ENCODE measurements around the gene AKNA.

AKNA gene

GRCh38 chr9:114413861-114414301 is 26.1 kb upstream of the AKNA start:
- DNase-seq: no peak

- DNase-seq: no peak
Observed at GRCh38 chr9:114412048-114412683, 24.4 kb upstream of the AKNA start.

DNA sequence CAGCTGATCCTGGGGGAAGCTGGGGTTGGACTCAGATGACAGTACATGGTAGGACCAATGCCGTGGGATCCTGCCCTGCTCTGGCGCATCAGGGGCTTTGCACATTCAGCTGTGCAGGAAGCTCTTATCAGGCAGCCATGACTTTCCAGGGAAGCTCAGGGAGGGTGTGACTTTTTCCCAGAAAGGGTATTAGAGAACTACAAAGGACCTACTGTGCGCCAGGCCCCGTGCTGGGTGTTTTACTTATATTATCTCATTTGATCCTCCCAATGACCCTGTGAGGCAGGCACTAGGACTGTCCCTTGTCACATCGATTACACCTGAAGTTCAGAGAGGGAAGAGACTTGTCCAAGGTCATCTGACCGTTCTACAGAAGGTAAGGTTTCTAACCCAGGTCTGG is 23.7 kb upstream of the AKNA start:
- no peak for DNase-seq

GRCh38 chr9:114410910-114411309 is 23.1 kb upstream of the AKNA start:
- no peak for DNase-seq

GRCh38 chr9:114409842-114410241 is 22.1 kb upstream of the AKNA start:
- DNase-seq: no peak

DNA sequence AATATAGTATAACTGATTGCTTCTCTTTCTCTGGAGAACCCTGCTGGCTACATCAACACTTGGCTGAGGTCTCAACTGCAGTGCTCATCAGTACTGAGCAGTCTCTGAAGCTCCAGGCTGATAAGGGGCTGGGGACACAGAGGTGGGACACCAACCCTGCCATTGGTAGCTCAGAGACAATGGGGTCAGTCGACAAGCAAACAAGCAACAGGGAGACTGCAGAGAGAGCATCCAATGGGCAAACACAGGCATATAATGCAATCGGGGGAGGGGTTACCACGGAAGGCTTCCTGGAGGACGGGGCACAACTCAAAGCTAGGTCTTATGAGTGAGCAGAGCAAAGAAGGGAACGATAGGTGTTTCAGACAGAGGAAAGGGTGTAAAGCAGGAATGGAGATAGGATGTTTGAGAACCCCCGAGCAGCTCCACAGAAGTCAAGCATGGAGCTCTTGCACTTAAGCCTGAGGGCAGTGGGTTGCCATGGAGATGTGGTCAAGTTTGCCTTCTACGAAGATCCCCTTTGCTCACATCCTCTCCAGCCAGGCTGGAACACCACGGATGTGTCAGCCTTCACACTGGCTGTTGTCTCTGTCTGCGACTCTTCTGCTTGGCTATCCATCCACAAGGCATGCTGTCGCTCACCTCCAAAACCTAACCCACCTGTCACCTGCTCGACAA is 21.5 kb upstream of the AKNA start:
- DNase-seq: no peak

DNA sequence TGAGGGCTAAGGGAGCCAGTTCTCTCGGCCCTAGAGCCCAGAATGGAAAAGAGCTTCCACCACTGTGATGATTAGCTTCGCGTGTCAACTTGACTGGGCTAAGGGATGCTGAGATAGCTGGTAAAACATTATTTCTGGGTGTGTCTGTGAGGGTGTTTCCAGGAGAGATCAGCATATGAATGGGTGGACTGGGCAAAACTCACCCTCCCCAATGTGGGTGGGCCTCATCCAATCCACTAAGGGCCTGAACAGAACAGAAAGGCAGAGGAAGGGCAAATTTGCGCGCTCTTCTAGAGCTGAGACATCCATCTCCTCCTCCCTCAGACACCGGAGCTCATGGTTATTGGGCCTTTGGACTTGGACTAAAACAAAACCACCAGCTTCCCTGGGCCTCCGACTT is 20.9 kb upstream of the AKNA start:
- DNase-seq: no peak

DNA sequence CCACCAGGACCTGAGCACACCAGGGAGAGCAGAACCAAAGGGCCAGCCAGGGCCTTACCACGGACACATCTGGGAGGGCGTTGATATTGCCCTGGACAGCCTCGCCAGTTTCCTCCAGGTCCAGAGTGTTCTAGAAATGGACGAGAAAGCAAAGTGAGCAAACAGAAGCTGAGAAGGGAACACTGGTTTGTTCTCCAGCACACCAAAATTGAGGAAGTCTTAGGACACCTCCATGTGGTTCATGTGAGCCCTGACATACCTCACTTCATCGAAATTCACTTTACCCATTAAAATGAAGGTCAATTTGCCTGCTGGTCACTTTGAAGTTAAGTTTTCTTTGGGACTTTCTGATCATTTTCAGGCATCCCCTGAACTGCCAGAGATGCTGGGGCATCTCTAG is 20.1 kb upstream of the AKNA start:
- DNase-seq: no peak

GRCh38 chr9:114406441-114406840 is 18.7 kb upstream of the AKNA start:
- no peak for DNase-seq

DNA sequence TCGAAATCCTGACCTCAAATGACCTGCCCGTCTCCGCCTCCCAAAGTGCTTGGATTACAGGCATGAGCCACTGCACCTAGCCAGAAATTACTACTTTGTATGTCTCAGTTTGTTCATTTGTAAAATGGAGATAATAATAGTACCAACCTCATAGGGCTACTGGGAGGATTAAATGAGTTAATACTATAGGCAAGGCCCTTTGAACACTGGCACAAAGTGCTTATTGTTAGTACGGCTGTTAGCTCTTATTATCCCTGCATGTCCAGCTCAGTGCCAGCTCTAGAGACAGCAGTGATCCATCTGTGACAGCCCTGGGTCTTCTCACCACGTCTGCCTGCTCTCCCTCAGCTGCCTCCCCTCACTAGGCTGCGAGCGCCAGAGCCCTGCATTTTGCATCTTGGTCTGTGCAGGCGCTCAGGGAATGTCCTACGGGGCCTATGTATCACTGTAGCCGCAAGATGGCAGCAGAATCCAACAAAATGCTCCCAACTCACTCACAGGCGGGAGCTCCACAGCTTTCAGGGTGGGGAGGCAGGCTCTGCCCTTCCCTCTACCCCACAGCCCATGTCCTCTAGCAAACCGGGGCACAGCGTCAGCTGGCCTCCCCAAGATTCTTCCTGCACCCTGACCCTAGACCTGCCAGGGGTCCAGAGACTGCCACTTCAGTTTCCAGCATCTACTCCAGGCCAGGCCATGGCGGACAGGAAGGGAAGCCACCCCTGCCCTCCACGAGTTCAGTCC is 17.7 kb upstream of the AKNA start:
- peak; percentile 86 for DNase-seq

DNA sequence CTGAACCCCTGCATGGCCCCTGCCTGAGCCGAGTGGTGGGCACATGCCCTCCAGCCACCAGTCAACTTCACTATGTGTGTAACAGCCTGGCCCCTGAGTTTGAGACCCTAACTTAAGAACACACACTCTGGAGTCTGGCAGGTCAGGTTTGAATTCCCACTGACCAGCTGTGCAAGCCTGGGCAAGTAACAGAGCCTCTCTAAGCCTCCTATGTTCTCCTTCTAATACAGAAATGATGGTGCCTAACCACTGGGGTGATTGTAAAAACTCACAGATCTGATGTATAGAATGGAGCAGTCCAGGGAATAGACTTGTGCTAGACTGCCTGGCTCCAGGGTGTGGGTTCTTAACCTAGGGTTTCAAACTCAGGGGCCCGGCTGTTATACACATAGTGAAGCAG is 16.7 kb upstream of the AKNA start:
- no peak for DNase-seq

GRCh38 chr9:114403153-114403756 is 15.5 kb upstream of the AKNA start:
- DNase-seq: no peak

GRCh38 chr9:114401344-114401743 is 13.6 kb upstream of the AKNA start:
- no peak for DNase-seq

GRCh38 chr9:114400772-114401171 is 13.0 kb upstream of the AKNA start:
- no peak for DNase-seq

GRCh38 chr9:114400219-114400618 is 12.4 kb upstream of the AKNA start:
- DNase-seq: no peak

- no peak for DNase-seq
Observed at GRCh38 chr9:114399381-114399780, 11.6 kb upstream of the AKNA start.

GRCh38 chr9:114397848-114398605 is 10.2 kb upstream of the AKNA start:
- peak; percentile 99 for DNase-seq

GRCh38 chr9:114397219-114397847 is 9.6 kb upstream of the AKNA start:
- DNase-seq: no peak

DNA sequence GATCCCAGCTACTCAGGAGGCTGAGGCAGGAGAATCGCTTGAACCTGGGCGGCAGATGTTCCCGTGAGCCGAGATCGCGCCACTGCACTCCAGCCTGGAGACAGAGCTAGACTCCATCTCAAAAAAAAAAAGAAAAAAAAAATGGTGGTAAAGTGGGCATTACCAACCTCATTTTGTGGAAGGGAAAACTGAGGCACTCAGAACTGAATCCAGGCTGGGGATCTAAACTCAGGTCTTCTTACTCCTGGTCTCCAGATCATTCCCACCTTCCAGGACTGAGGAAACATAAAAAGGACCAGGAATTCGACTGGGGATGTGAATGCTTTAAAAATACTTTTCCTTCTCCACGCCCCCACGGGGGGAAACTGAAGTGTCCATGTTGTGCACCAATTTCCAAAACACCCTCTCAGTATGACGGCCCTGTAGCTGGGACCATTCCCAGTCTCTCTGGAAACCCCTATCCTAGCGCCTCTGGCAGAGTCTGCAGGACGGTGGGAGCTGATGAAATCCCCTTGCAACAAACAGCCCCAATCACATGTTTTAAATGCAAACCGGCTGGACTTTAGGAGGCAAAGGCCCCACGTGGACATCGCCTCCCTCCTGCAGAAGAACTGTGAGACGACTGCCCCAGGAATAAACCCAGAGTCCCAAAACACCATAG is 8.9 kb upstream of the AKNA start:
- no peak for DNase-seq

- DNase-seq: no peak
Observed at GRCh38 chr9:114395768-114396167, 8.0 kb upstream of the AKNA start.

DNA sequence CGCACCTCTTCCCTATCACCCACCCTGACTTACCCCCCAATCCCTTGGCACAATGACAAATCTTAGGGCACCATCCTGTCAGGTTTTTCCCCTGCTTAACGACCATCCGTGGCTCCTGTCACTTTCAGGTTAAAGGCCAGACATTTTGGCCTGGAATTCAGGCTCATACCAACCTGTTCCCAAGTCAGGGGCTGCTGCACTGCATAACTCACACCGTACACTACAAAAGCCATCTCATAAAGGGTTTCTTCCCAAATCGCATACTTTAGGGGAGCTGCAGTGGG is 7.5 kb upstream of the AKNA start:
- no peak for DNase-seq

All from CD4-positive, alpha-beta T cell treated with Interleukin-17A for 4 hours (primary cell).